ENCODE results near the gene SESN1.
A peak's percentile ranks its signal among the peaks of the same experiment; 100 is the strongest.

Gene SESN1

DNA sequence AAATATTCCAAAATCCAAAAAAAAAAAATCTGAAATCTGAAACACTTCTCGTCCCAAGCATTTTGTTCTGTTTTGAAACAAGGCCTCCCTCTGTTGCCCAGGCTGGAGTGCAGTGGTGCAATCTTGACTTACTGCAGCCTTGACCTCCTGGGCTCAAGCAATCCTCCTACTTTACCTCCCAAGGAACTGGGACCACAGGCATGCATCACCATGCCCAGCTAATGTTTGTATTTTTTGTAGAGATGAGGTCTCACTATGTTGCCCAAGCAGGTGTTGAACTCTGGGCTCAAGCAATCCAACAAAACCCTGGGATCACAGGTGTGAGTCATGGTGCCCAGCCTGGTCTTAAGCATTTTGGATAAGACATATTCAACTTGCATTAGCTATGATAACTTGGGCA is 13.6 kb downstream of the SESN1 start:
- H3K36me3 ChIP-seq (ENCODE audit: control insufficient read depth, insufficient read depth, low read length, severe bottlenecking) = peaks cover 12% of the 10 kb centered on the region
- no peak overlapping the region for H3K9ac ChIP-seq (ENCODE audit: low read length)
- peaks cover 37% of the 10 kb centered on the region for H3K4me1 ChIP-seq (ENCODE audit: control insufficient read depth, insufficient read depth, low read length)
- DNase-seq (ENCODE audit: low read depth) = no peak
- H3K4me3 ChIP-seq (ENCODE audit: low read length) = no peak overlapping the region
- no peaks in the 10 kb centered on the region for H3K9me3 ChIP-seq (ENCODE audit: control insufficient read depth, low read length)
- H3K27me3 ChIP-seq (replicated peaks; ENCODE audit: control insufficient read depth, insufficient read depth, low read length) = no peaks in the 10 kb centered on the region

DNA sequence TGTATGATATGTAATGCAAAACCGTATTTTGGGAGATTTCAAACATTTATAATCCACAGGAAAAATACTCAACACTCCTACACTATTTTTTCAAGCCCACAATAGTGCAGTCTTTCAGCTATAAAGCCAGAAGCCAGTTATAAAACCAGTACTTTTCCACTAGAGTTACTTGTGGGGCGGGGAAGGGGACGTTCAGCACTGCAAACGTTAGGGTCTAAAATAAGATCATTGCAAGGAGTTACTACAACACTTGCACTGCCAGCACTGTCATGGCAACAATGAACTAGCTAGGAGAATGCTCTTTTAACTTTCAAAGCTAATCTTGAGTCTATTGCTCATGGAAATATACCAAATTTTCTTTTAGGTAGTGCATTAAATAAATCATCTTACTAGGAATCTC is 14.7 kb downstream of the SESN1 start:
- peaks cover 2% of the 10 kb centered on the region for H3K36me3 ChIP-seq (ENCODE audit: control insufficient read depth, insufficient read depth, low read length, severe bottlenecking)
- H3K27me3 ChIP-seq (replicated peaks; ENCODE audit: control insufficient read depth, insufficient read depth, low read length) = no peaks in the 10 kb centered on the region
- H3K9me3 ChIP-seq (ENCODE audit: control insufficient read depth, low read length) = no peaks in the 10 kb centered on the region
- no peak overlapping the region for H3K4me3 ChIP-seq (ENCODE audit: low read length)
- no peak for DNase-seq (ENCODE audit: low read depth)
- H3K4me1 ChIP-seq (ENCODE audit: control insufficient read depth, insufficient read depth, low read length) = peaks cover 43% of the 10 kb centered on the region
- no peak overlapping the region for H3K9ac ChIP-seq (ENCODE audit: low read length)

DNA sequence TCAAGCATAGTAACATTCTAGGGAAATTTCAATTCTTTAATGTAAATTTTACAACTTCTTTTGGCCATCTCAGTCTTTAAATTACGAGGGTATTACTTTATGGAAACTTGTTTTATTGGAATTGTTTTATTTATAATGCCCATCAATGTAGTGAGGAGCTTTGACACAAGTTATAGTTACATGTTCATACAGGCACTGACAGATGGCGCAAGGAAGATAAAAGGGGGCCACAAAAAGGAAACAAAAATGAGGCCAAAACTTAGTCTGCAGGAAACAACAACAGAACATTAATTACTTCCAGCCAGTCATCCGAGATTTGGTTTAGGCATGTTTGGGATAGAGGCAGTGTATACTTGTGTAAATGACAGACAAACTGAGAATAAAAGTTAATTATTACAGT is 18.3 kb downstream of the SESN1 start:
- Histone ChIP-seq H3K9me3 (ENCODE audit: control insufficient read depth, low read length) (no peaks in the 10 kb centered on the region), H3K27me3 (replicated peaks; ENCODE audit: control insufficient read depth, insufficient read depth, low read length) (no peaks in the 10 kb centered on the region), H3K4me1 (ENCODE audit: control insufficient read depth, insufficient read depth, low read length) (peaks cover 33% of the 10 kb centered on the region), H3K4me3 (ENCODE audit: low read length) (peak overlapping the region; percentile 13), H3K36me3 (ENCODE audit: control insufficient read depth, insufficient read depth, low read length, severe bottlenecking) (no peaks in the 10 kb centered on the region), H3K9ac (ENCODE audit: low read length) (no peak overlapping the region)
- DNase-seq (ENCODE audit: low read depth) = peak; percentile 24

DNA sequence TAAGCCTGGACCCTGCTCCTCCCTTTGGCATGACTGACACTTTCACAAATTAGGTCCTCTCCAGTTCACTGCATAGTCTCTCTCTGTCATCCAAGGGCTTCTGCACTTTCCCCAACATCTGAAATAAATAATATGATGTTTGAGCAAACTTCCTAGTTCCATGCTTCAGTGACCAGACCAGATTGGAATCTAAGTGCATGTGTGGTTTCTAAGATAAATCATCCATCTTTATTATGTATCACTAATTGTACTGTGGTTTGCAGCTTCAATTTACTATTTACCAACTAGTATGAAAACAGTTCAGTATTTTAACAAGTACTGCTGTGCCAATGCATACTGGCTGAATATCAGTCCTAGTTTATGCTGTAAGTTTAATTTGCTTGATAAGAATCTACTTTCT is 18.7 kb downstream of the SESN1 start:
- Histone ChIP-seq H3K4me1 (ENCODE audit: control insufficient read depth, insufficient read depth, low read length) (peaks cover 33% of the 10 kb centered on the region), H3K36me3 (ENCODE audit: control insufficient read depth, insufficient read depth, low read length, severe bottlenecking) (no peaks in the 10 kb centered on the region), H3K4me3 (ENCODE audit: low read length) (peak overlapping the region; percentile 13), H3K9me3 (ENCODE audit: control insufficient read depth, low read length) (no peaks in the 10 kb centered on the region), H3K9ac (ENCODE audit: low read length) (no peak overlapping the region), H3K27me3 (replicated peaks; ENCODE audit: control insufficient read depth, insufficient read depth, low read length) (no peaks in the 10 kb centered on the region)
- peak; percentile 70 for DNase-seq (ENCODE audit: low read depth)

DNA sequence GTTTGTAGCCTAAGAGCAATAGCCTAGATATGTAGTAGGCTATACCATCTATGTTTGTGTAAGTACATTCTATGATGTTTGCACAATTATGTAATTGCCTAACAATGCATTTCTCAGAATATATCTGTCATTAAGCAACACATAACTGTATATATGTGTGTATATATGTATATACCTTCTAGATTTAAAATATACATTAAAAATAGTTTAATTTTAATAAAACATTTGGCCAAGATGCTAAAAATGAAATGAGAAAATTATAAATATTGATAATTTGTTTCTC is 20.6 kb downstream of the SESN1 start:
- Histone ChIP-seq H3K9me3 (ENCODE audit: control insufficient read depth, low read length) (no peaks in the 10 kb centered on the region), H3K36me3 (ENCODE audit: control insufficient read depth, insufficient read depth, low read length, severe bottlenecking) (no peaks in the 10 kb centered on the region), H3K27me3 (replicated peaks; ENCODE audit: control insufficient read depth, insufficient read depth, low read length) (no peaks in the 10 kb centered on the region), H3K9ac (ENCODE audit: low read length) (no peak overlapping the region), H3K4me3 (ENCODE audit: low read length) (no peak overlapping the region), H3K4me1 (ENCODE audit: control insufficient read depth, insufficient read depth, low read length) (peaks cover 27% of the 10 kb centered on the region)
- DNase-seq (ENCODE audit: low read depth) = no peak

DNA sequence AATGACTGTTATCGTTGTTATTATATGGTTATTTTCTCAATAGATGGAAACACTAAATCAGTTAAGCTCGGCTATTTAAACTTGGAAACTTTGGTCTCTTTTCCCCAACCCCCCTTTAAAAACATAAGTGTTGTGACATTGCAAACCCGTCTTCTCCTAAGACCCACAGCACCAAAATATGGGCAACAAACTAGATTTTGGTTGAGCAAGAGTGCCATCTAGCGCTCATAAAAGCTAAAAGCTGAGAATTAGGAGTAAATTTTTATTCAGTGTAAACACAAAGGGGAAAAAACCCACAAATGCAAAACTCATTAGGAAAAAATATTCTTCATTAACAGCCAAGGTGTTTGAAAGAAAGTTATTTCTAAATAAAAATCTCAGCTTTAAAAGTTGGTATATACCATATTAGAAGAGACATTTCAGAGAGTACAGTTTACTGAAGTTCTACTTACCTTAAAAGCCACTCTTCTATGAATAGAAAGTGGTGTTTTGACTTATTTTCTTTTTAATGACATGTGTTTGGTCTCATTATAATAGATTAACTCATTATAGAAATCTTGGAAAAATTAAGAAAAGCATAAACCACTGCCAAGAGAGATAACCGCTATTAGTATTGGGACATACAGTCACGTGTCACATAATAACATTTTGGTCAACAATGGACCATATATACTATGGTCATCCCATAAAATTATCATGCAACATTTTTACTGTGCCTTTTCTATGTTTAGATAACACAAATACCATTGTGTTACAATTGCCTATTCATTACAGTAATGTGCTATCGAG is 21.1 kb downstream of the SESN1 start:
- Histone ChIP-seq H3K4me3 (ENCODE audit: low read length) (no peak overlapping the region), H3K27me3 (replicated peaks; ENCODE audit: control insufficient read depth, insufficient read depth, low read length) (no peaks in the 10 kb centered on the region), H3K36me3 (ENCODE audit: control insufficient read depth, insufficient read depth, low read length, severe bottlenecking) (no peaks in the 10 kb centered on the region), H3K4me1 (ENCODE audit: control insufficient read depth, insufficient read depth, low read length) (peaks cover 27% of the 10 kb centered on the region), H3K9me3 (ENCODE audit: control insufficient read depth, low read length) (no peaks in the 10 kb centered on the region), H3K9ac (ENCODE audit: low read length) (peak overlapping the region; percentile 29)
- DNase-seq (ENCODE audit: low read depth) = peak; percentile 93

DNA sequence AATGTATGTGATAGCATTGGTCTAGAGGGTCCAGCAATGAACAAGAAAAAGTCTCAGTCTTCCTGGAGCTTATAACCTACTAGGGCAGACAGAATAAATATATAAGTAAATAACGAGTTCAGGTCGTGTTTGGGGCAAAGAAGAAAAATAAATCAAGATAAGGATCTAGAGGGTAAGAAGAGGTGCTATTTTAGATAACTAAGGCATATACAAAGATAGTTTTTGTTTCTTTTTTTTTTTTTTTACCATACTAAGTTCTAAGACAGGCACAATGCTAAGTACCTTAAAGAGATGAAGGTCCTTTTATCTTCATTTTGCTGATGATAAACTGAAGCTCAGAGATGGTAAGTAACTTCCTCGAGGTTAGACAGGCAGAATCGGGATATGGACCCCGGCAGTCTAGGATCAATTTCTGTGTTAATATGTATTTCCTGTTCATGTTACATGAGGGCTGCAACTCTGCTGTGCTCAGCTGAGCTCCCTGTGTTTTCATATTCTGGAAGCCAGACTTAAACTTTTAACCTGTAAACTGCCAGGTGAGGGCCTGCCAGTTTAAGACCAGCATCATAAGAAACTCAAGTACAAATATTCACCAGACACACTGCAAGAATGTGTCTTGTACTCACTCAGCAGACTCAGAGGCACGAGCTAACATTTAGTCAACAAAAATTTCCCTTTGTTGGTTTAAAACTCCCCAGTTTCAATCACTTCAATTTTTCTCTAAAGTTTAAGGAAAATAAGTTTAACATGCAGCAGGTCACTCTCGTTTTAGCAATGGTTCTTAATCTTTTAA is 23.3 kb downstream of the SESN1 start:
- Histone ChIP-seq H3K27me3 (replicated peaks; ENCODE audit: control insufficient read depth, insufficient read depth, low read length) (no peaks in the 10 kb centered on the region), H3K4me3 (ENCODE audit: low read length) (no peak overlapping the region), H3K9ac (ENCODE audit: low read length) (peak overlapping the region; percentile 4), H3K4me1 (ENCODE audit: control insufficient read depth, insufficient read depth, low read length) (peaks cover 24% of the 10 kb centered on the region), H3K9me3 (ENCODE audit: control insufficient read depth, low read length) (no peaks in the 10 kb centered on the region), H3K36me3 (ENCODE audit: control insufficient read depth, insufficient read depth, low read length, severe bottlenecking) (no peaks in the 10 kb centered on the region)
- no peak for DNase-seq (ENCODE audit: low read depth)

DNA sequence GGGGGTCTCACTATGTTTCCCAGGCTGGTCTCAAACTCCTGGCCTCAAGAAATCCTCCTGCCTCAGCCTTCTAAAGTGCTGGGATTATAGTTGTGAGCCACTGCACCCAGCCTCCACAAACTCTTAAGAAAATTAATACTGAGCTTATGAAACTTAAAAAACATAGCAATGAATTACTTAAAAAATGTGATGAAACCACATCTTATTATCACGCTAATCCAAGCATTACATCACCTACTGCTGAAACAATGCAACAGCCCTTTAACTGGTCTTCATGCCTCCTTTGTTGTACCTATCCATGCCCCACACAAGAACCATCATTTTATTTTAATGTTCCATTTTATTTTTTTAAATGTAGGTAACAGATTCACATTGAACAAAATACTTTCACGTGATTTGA is 24.9 kb downstream of the SESN1 start:
- DNase-seq (ENCODE audit: low read depth) = peak; percentile 22
- no peak overlapping the region for H3K9ac ChIP-seq (ENCODE audit: low read length)
- no peaks in the 10 kb centered on the region for H3K36me3 ChIP-seq (ENCODE audit: control insufficient read depth, insufficient read depth, low read length, severe bottlenecking)
- H3K4me1 ChIP-seq (ENCODE audit: control insufficient read depth, insufficient read depth, low read length) = peaks cover 16% of the 10 kb centered on the region
- H3K4me3 ChIP-seq (ENCODE audit: low read length) = no peak overlapping the region
- H3K9me3 ChIP-seq (ENCODE audit: control insufficient read depth, low read length) = no peaks in the 10 kb centered on the region
- no peaks in the 10 kb centered on the region for H3K27me3 ChIP-seq (replicated peaks; ENCODE audit: control insufficient read depth, insufficient read depth, low read length)

DNA sequence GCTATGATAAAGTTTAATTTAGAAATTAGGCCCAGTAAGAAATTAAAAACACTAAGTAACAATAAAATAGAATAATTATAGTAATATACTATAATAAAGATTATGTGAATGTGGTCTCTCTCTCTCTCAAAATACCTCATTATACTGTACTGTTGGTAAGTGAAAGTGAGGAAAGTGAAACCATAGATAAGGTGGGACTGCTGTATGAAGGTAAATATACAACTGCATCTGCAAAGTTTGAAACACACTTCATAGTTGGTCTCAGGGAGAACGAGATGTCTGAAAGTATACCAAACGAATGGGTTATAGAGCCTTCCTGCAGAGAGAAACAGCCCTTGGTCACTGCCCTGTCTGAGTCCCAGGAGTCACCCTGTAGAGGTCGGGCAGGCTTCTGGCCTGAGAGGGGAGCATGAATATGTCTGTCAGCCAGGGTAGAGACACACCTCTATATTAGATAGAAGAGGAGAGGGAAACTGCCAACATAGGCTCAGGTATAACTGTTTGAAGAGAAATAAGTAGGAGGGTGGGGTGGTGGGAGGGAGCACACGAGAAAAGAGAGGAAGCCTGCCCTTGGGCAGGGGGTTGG is 31.8 kb downstream of the SESN1 start:
- H3K27me3 ChIP-seq (replicated peaks; ENCODE audit: control insufficient read depth, insufficient read depth, low read length) = no peaks in the 10 kb centered on the region
- peaks cover 25% of the 10 kb centered on the region for H3K4me1 ChIP-seq (ENCODE audit: control insufficient read depth, insufficient read depth, low read length)

DNA sequence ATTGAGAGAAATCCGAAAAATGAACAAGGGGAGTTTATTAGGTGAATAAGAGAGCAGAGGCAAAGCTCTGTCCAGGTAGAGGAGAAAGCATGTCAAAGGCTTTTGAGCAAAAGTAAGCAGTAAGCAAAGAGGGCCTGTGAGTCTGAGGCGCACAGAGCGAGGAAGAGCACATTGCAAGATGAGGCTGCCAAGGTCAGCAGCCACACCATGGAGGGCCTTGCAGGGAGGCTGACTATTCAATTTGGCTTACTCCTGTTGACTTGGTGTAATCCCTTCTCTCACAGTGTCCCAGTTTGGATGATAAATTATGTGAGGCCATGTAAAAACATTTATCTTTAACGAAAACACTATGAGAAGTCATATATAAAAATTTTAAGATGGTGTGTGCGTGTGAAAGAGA is 32.4 kb downstream of the SESN1 start:
- Histone ChIP-seq H3K4me3 (ENCODE audit: low read length) (no peak overlapping the region), H3K36me3 (ENCODE audit: control insufficient read depth, insufficient read depth, low read length, severe bottlenecking) (no peaks in the 10 kb centered on the region), H3K27me3 (replicated peaks; ENCODE audit: control insufficient read depth, insufficient read depth, low read length) (no peaks in the 10 kb centered on the region), H3K4me1 (ENCODE audit: control insufficient read depth, insufficient read depth, low read length) (peaks cover 30% of the 10 kb centered on the region), H3K9me3 (ENCODE audit: control insufficient read depth, low read length) (no peaks in the 10 kb centered on the region), H3K9ac (ENCODE audit: low read length) (no peak overlapping the region)
- no peak for DNase-seq (ENCODE audit: low read depth)

More for the DNA sequence above, 31.8 kb downstream of the SESN1 start:
- Histone ChIP-seq H3K9ac (ENCODE audit: low read length) (no peak overlapping the region), H3K4me3 (ENCODE audit: low read length) (no peak overlapping the region), H3K9me3 (ENCODE audit: control insufficient read depth, low read length) (no peaks in the 10 kb centered on the region), H3K36me3 (ENCODE audit: control insufficient read depth, insufficient read depth, low read length, severe bottlenecking) (no peaks in the 10 kb centered on the region)
- DNase-seq (ENCODE audit: low read depth) = no peak

DNA sequence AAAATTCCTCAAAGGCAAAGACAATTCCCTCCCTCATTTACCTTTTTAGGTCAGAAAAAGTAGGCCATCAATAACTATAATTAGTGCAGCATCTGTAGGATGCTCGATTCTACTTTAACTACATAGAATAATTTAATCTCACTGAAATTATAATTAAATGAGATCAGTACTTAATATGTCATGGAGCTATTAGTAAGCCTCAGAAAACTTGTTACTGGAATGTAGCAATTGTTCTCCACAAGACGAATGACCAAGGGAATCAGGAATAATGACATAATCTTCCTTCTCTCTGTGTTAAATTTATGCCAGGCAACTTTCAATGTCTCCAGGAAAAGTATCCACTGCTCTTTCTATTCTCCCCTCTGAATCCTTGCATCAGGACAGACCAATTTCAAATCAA is 34.1 kb downstream of the SESN1 start:
- no peak for DNase-seq (ENCODE audit: low read depth)

More for the DNA sequence above, 34.1 kb downstream of the SESN1 start:
- Histone ChIP-seq H3K9ac (ENCODE audit: low read length) (no peak overlapping the region), H3K4me3 (ENCODE audit: low read length) (peak overlapping the region; percentile 63), H3K36me3 (ENCODE audit: control insufficient read depth, insufficient read depth, low read length, severe bottlenecking) (no peaks in the 10 kb centered on the region), H3K27me3 (replicated peaks; ENCODE audit: control insufficient read depth, insufficient read depth, low read length) (no peaks in the 10 kb centered on the region), H3K4me1 (ENCODE audit: control insufficient read depth, insufficient read depth, low read length) (peaks cover 45% of the 10 kb centered on the region), H3K9me3 (ENCODE audit: control insufficient read depth, low read length) (no peaks in the 10 kb centered on the region)

Measured in adipocyte (in vitro differentiated cells).